Activated CD8-positive, alpha-beta memory T cell treated with anti-CD3 and anti-CD28 coated beads, Interleukin-2, amount 50 U/mL, for 1 hour (primary cell): Measurements from ENCODE around the gene KRT77.

Source experiments
- DNase-seq: peaks from one replicate; pipeline ENCODE4 v3.0.0-alpha.2; 2020; ENCODE audit errors: extremely low read depth

Gene KRT77

GRCh38 chr12:52655720-52656124 lies 47.6 kb downstream of the KRT77 start:
- DNase-seq, result no peak

DNA sequence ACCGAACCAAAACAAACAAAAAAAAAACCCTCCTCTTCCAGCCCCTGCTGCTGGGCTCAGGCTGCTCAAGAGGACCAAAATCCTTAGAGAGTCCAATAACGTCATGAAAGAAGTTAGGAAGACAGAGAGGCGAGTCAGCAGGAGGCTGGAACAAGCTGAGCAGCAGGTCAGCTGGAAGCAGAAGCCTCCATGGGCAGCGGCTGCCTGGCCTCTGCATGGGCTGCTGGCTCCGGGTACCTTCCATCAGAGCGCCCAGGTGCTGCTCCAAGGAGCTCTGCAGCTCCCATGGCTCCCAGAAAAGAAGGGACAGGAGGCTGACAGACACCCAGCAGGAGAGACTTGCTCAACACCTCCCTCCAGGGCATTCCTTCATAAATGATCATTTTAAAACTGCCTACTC lies 48.1 kb downstream of the KRT77 start:
- DNase-seq, result no peak

- no peak for DNase-seq
Observed at GRCh38 chr12:52651726-52652261, 51.5 kb downstream of the KRT77 start, which contains the start of gene KRT2. TSS of gene KRT2 (minus strand) at chr12:52652211. CDS start at chr12:52652142, 69 bp downstream.

GRCh38 chr12:52650520-52651081 lies 52.7 kb downstream of the KRT77 start:
- no peak for DNase-seq

GRCh38 chr12:52649066-52649465 lies 54.3 kb downstream of the KRT77 start:
- no peak for DNase-seq

DNA sequence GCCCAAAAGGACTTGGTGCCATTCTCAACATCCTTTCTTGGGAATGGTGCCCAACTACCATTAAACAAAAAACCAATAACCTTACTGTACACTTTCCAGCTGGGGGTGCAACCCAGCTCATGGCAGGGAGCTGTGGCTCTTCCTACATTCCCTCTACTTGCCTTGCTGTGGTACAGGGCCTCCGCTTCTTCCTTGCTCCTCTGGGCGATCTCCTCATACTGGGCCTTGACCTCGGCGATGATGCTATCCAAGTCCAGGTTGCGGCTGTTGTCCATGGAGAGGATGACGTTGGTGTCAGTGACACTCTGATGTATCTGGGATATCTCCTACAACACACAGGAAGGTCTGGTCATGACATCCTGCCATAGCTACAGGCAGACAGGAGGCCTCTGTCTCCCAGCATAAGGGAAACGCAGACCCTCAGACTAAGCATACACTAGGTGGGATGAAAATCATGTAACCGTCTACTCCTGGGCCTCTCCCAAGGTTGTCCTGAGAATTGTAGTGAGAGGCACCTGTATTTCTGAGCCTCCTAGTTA lies 55.2 kb downstream of the KRT77 start:
- DNase-seq, result no peak

DNA sequence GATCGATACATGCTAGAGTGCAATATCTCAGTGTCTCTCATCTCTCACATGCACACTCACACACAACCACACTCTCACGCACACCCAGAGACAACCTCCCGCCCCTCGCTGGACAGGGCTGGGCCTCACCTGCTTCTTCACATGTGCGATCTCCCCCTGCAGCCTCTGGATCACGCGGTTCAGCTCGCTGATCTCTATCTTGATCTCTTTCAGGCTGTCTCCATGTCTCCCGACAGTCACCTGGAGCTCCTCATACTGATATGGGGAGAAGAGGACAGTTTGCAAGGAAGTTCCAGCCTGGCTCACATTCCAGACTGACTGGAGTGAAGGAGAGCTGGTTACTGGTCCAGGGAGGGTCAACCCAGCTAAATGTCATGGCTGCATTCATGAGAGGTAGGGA lies 55.7 kb downstream of the KRT77 start:
- no peak for DNase-seq

DNA sequence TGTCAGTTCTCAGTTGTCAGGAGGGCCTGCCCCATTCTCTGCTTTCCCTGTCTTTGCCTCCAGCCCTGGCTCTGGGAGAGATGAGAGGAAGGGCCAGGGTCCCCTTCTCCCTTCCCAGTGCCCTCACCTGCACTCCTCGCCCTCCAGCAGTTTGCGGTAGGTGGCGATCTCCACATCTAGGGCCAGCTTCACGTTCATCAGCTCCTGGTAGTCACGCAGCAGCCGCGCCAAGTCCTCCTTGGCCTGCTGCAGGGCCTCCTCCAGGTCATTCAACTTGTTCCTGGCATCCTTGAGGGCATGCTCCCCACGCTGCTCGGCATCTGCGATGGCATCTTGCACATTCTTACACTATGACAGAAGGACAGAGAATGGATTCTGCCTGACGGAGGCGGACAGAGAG lies 56.7 kb downstream of the KRT77 start:
- no peak for DNase-seq

DNA sequence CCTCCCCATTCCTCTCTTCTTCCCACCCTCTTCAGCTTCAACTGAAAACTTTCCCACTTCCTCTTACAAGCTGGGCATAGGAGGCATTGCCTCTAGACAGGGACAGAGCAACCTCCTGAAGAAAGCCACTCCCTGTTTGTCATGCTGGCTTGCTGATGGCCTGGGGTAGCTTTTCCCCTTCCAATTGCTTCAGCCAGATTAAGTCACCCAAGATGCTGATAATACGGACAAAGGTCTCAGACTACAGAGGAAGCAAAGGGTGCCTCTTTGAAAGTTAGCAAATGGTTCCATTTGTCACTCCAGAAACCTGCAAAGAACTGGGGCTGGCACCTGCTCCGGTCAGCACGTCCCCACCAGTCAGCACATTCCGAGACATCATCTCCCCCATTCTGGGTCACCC lies 57.3 kb downstream of the KRT77 start:
- no peak for DNase-seq

GRCh38 chr12:52645120-52645761 lies 58.1 kb downstream of the KRT77 start:
- peak; percentile 63 for DNase-seq

DNA sequence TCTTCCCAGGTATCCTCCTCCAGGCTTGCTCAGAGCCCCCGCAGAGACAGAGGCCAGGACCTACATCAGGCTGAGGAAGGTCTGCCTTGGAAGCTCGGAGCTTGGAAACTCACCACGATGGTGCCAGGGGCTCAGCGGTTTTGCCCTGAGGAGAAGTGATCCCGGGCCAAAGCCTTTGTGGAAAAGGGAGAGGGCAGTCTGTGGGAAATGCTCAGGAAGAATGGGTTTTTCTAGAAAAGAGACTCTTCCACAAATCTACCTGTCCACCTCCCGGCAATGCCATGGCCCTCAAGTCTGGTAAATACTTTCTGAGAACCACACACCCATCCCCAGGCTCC lies 59.3 kb downstream of the KRT77 start:
- no peak for DNase-seq

DNA sequence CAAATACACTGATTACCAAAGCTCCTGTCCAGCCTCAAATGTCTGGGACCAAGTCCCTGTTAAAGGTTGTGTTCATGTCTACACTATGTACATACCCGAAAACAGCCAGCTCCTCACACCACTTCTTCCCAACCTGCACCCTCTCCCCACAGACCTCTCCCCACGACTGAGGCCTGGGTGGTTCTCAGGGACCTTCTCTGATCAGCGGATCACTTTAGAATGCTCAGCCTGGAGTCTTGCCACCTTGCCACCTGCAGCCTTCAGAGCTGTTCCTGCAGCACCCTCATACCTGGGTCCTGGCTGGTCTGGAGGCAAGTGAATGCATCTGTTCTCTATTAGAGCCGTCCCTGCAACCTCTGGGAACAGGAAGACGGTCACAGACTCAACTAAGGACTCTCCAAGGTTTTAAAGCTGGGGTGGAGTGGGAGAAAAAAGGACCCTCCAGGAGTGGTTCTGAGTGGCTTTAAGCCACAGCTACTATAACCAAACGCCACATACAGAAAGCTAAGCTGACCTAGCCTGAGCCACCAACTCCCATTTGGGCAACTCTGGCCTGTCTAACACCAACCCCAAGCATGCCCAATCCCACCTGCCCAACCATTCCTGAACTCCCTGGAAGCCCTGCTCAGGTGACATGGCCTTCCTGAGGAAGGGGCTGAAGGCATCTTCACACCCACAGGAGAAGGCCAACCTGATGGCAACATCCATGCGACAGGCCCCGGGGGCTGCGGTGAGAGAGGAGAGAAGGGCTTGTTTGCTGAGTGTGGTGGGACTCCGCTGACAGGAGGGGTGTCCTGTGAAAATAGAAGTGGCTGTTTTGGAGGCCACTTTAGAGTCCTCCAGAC lies 59.9 kb downstream of the KRT77 start:
- DNase-seq, result no peak

GRCh38 chr12:52641468-52641867 lies 61.9 kb downstream of the KRT77 start:
- DNase-seq, result no peak
